COLO668 (cell line): ENCODE results near the gene MICALL2.
"Not testable (repeated sequence)": the region's sequence is repeated elsewhere in the genome, so short reads cannot be mapped to it uniquely, and the experiment has no call there.

Source experiments
- DNase-seq: peaks from one replicate; lab custom pipeline; 2025; ENCODE audit not compliant: unreplicated experiment; lab: John Stamatoyannopoulos, UW

The MICALL2 gene

GRCh38 chr7:1449501-1449900 lies 9.8 kb downstream of the MICALL2 start:
- DNase-seq, result no peak

DNA sequence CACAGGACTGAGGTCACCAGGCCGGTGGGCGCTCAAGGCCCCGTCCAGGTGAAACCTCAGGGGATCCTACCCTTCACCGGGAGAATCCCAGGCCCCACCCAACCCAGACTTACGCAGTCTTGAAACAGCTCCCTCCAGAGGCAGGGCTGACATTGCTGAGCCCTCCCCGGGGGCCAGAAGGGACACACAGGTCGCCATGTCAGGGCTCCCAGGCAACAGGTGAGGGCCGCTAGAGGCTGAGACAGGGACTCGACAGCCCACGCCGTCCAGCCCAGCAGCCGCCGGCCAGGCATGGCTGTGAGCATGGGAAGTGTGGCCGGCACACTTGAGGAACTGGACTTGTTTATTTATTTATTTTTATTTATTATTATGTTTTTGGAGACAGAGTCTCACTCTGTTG lies 10.3 kb downstream of the MICALL2 start:
- DNase-seq, result no peak

GRCh38 chr7:1447551-1448244 lies 11.6 kb downstream of the MICALL2 start:
- DNase-seq, result no peak

DNA sequence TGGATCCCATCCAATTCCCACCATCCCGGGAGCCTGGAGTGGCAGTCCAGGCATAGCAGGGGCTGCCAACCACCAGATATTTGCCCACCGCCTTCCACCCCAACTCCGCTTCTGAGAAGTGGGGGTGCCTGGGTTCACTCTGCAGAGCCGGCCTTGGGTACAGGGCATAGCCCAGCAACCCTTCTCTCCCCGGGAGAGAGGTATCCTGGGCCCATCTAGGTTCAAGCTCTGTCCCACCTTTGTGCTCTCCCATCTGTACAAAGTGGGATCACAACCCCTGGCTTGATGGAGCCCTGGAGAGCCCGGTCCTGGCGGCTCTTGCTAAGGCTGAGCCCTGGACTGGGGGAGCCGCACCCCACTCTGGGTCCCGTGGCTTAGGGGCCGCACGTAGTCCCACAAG lies 12.2 kb downstream of the MICALL2 start:
- no peak for DNase-seq

DNA sequence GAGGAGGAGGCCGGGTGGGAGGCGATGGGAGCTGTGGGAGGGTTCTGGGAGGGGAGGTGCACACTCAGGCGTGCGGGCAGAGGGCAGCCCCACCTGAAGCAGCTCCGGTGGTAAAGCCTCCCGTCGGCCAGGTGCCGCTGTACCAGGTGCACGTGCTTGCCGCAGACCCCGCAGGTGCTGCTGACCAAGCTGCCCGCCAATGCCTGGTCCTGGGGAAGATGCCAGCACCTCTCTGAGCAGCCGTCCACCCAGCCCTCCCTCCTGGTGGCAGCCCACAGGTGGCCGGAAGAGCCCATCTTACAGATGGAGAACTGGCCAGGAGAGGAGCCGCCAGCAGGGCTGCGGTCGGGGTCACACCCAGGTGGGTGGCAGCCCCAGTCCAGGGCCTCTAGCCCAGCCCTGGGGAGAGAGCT lies 12.6 kb downstream of the MICALL2 start:
- peak; percentile 76 for DNase-seq

DNA sequence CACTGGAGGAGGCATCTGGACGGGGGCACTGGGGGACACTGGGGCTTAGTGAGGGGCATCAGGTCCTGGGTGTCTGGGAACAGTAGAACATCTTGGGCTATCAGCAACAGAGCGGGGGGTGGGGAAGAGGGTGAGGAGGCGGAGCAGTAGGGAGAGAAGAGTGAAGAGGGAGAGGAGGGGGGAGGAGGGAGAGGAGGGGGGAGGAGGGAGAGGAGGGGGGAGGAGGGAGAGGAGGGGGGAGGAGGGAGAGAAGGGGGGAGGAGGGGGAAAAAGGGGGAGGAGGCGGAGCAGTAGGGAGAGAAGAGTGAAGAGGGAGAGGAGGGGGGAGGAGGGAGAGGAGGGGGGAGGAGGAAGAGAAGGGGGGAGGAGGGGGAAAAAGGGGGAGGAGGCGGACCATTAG lies 13.2 kb downstream of the MICALL2 start:
- DNase-seq, result not testable (repeated sequence)

- DNase-seq, result no peak
Observed at GRCh38 chr7:1445341-1445740, 13.9 kb downstream of the MICALL2 start.

- DNase-seq, result no peak
Observed at GRCh38 chr7:1444925-1445322, 14.3 kb downstream of the MICALL2 start.

DNA sequence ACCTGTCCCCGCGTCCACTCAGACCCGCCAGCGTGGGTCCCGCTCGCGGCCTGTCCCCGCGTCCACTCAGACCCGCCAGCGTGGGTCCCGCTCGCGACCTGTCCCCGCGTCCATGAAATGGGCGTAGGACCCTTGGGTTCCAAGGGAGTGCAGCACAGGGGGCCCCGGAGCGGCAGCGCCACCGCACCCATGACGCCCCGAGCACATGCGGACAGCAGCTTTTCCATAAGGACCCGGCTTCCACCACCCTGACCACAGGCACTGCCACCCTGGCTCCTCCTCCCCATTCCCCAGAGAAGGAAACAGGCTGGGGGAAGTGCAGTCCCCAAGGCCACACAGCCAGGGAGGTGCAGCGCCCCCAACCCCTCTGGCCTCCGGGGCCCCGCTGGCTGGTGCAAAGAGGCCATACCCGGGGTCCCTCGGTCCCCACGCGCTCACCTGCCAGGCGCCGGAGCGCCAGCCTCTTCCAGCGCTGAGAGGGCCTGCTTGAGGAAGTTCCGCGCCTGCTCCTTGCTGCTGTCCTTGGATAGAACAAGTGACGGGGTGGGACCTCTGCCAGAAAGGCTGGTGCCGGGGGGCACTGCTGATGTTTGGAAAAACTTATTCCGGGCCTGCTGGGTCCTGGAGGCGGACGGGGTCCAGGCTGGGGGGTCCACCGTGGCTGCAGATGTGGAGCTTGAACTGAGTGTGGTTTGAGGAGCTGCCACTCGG lies 14.9 kb downstream of the MICALL2 start:
- DNase-seq, result no peak

DNA sequence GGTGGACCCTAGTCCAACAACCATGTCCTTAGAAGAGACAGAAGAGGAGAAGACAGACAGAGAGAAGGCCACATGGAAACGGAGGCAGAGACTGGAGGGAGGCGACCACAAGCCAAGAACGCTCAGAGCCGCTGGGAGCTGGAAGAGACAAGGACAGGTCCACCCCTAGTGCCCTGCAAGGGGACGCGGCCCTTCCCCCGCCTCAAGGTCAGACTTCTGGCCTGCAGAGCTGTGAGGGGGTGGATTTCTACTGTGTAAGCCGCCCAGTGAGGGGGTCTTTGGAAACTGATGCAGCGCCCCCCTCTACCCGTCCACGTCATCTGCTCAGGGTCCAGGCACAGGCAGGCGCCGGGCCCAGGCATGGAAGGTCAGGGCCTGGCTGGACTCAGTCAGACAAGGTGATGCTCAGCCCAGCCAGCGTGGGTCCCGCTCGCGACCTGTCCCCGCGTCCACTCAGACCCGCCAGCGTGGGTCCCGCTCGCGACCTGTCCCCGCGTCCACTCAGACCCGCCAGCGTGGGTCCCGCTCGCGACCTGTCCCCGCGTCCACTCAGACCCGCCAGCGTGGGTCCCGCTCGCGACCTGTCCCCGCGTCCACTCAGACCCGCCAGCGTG lies 15.6 kb downstream of the MICALL2 start:
- DNase-seq, result not testable (repeated sequence)

DNA sequence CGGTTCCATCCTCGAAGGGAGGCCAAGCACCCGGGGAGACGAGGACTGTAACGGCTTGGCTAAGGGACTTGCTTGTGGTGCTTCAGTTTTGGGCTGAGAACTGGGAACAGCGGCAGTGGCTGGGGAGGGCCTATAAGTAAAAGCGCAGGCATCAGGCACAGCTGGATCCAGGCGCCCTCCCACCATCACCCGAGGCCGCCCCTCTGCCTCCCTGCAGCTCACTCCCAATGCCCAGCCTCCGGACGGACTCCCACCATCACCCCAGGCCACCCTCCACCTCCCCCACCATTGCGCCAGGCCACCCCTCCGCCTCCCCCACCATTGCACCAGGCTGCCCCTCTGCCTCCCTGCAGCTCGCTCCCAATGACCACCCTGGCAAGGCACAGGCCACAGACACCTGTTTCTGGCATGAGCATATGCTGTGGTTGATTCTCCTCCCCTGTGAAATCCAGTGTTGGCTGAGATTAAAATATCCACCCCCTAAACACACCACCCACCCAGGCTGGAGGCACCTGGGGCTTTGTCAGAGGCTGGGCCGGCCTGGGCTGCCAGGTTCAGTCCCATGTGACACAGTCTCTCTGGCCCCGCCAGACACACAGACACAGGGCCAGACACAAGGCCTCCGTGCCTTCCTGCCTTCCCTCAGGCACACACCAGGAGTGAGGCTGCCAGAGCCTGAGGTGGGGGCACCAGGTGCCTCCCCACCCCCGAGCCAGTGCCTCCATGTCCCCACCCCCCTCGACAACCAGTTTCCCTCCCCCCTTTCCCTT lies 16.7 kb downstream of the MICALL2 start:
- no peak for DNase-seq

DNA sequence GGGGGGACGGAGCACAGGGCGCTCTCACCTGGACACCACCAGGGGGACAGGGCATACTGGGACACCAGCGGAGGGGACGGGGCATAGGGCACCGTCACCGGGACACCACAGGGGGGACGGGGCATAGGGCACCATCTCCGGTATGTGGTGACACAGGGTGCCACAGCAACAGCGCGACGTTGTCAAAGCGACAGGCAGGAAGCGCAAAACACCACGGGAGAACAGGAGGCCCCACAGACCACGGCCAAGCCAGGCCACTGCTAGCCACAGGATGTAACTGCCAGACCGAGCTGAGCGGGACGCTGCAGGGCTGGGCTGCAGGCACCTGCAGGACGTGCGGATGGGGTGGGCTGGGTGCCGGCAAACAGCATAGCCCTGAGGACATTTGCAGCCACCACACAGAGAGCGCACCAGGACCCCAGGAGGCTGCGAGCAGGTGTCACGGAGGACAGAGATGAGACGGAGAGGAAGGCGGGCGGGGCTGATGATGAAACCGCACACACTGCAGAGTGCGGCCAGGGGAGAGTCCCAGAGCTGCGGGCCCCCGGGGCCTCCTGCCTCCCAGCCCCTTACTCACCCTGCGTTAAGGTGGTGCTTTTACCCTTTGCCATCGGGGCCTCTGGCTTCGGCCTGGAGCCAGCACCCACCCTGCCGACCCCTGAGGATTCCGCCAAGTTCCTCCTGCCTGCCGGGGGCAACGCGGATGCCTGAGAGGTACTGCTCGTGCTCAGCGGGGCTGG lies 17.5 kb downstream of the MICALL2 start:
- no peak for DNase-seq

GRCh38 chr7:1440620-1441019 lies 18.6 kb downstream of the MICALL2 start:
- DNase-seq, result no peak

GRCh38 chr7:1439373-1440363 lies 19.6 kb downstream of the MICALL2 start:
- no peak for DNase-seq

DNA sequence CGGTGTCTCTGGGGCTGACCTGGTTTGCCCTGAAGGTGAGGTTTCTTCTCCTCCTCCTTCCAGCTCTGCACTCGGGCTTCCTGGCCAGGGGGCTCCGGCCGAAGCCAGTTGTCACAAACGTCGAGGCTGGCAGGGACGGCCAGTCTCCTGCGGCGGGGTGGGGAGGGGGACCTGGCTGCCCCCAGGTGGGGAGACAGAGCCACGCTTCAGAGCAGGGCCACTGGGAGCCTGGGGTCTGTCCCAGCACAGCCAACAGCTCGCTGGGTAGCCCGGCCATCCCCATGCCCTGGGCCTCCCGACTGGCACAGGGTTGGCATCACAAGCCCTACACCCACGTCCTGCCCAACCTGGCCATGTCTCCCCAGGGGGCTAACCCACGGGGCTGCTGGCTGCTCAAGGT lies 20.4 kb downstream of the MICALL2 start:
- no peak for DNase-seq

GRCh38 chr7:1438208-1438607 lies 21.1 kb downstream of the MICALL2 start:
- no peak for DNase-seq

DNA sequence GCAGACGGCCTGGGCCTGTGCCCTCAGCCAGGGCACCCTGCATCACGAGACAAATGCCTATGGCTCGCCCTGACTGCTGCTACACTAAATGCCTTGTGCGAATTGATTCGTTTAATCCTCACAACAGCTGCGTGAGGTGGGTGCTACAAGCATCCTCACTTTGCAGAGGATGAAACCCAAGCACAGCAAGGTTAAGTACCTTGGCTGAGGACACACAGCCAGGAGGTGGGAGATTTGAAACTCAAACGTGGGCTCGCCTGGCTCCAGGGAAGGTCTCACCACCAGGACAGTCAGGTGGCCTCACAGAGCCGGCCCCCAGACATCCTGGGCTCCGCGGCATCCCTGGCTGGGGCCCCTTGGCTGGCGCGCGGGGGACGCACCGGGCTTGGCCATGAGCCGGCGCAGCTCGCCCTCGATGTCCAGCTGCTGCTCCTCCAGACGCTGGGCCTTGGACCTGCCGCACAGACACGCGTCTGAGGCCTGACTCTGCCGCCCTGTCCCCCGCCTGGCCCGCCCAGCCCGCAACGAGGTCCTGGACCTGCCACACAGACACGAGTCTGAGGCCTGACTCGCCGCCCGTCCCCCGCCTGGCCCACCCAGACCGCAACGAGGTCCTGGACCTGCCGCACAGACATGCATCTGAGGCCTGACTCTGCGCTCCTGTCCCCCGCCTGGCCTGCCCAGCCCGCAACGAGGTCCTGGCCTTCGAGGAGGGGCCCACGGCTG lies 22.0 kb downstream of the MICALL2 start:
- DNase-seq, result no peak

DNA sequence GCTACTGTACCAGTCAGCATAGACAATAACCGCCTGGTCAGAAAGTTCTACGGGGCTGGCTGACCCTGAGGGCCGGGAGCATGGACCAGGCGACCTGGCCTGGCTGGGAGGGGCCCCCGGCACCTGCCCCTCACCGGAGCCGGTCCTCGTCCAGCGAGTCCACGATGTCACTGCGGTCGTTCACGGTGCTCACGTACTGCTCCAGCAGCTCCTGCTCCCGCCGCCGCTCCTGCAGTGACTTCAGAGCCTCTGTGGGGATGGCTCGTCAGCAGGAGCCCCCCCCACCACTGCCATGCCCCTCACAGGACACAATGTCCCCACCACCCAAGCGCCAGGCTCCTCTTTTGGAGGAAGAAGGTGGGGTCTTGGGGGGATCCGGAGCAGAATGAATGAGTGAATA lies 22.7 kb downstream of the MICALL2 start:
- no peak for DNase-seq
